AML-193 (cell line): ENCODE measurements around the gene WNT6.
A peak's percentile ranks its signal among the peaks of the same experiment; 100 is the strongest.

Experiments used
- DNase-seq, 2 experiments: peaks; one replicate each; lab custom pipeline; 2025; lab: John Stamatoyannopoulos, UW

The WNT6 gene

GRCh38 chr2:218893349-218894150 lies 33.9 kb downstream of the WNT6 start:
- no peak for DNase-seq

- DNase-seq, result no peak
Observed at GRCh38 chr2:218894151-218894879, 34.7 kb downstream of the WNT6 start.

GRCh38 chr2:218894880-218895157 lies 35.2 kb downstream of the WNT6 start:
- no peak for DNase-seq

GRCh38 chr2:218895326-218895725 lies 35.7 kb downstream of the WNT6 start:
- no peak for DNase-seq

- DNase-seq, result no peak
Observed at GRCh38 chr2:218895759-218896500, 36.3 kb downstream of the WNT6 start.

GRCh38 chr2:218896501-218897393 lies 37.1 kb downstream of the WNT6 start:
- peak in 1 of 2 experiments; percentile 21 for DNase-seq

GRCh38 chr2:218897394-218898108 lies 37.9 kb downstream of the WNT6 start:
- no peak for DNase-seq

- DNase-seq, result peak; percentile 38 to 40
Observed at GRCh38 chr2:218898109-218898878, 38.7 kb downstream of the WNT6 start.

GRCh38 chr2:218899147-218899546 lies 39.5 kb downstream of the WNT6 start:
- DNase-seq, result no peak

- DNase-seq, result no peak
Observed at GRCh38 chr2:218902427-218902826, 42.8 kb downstream of the WNT6 start.

GRCh38 chr2:218904176-218904575 lies 44.6 kb downstream of the WNT6 start:
- DNase-seq, result no peak

GRCh38 chr2:218908721-218909619 lies 49.4 kb downstream of the WNT6 start:
- no peak for DNase-seq

GRCh38 chr2:218910741-218911140 lies 51.1 kb downstream of the WNT6 start:
- DNase-seq, result no peak

- DNase-seq, result no peak
Observed at GRCh38 chr2:218920504-218920903, 60.9 kb downstream of the WNT6 start.
